ENCODE data around the gene BDKRB1. TPM values are rescaled to one million over a fixed set of nuclear protein-coding genes. Genes with fewer than 3 reads are reported as not detected.

The BDKRB1 gene
- total RNA-seq, 1 donor from 2014 or later, result not detected

DNA sequence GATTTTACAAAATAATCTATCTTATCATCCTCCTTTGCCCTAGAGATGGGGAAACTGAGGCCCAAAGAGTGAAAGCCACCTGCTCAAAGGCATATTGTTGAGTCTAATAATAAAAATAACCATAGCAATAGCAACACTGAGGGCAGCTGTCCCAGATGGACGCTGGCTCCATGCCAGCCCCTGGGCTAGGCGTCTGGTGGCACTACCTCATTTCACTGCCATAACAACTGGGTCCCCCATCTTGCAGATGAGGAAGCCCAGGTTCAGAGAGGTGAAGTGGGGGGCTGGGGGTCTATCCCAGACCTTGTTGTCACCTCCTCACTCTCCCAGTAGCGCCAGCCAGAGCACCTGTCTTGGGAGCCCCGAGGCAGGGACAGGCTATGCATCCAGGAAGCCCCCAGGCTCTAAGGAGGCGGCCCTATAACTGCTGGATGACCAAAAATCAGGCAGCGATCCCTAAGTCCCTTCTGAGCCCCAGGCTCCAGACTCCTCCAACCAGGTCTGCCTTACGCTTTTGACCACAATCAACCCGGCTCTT is 38.6 kb upstream of the BDKRB1 start:
- Mint-ChIP-seq H3K4me3 (no peak overlapping the region), H3K36me3 (ENCODE audit: low read depth) (no peaks in the 10 kb centered on the region), H3K27me3 (ENCODE audit: low read depth) (peaks cover 7% of the 10 kb centered on the region), H3K9me3 (no peaks in the 10 kb centered on the region), H3K27ac (ENCODE audit: unreplicated experiment) (no peak overlapping the region), H3K4me1 (no peaks in the 10 kb centered on the region)
- no peak for DNase-seq (ENCODE audit: low read depth, low spot score)
- TF ChIP-seq, protein P1, sequence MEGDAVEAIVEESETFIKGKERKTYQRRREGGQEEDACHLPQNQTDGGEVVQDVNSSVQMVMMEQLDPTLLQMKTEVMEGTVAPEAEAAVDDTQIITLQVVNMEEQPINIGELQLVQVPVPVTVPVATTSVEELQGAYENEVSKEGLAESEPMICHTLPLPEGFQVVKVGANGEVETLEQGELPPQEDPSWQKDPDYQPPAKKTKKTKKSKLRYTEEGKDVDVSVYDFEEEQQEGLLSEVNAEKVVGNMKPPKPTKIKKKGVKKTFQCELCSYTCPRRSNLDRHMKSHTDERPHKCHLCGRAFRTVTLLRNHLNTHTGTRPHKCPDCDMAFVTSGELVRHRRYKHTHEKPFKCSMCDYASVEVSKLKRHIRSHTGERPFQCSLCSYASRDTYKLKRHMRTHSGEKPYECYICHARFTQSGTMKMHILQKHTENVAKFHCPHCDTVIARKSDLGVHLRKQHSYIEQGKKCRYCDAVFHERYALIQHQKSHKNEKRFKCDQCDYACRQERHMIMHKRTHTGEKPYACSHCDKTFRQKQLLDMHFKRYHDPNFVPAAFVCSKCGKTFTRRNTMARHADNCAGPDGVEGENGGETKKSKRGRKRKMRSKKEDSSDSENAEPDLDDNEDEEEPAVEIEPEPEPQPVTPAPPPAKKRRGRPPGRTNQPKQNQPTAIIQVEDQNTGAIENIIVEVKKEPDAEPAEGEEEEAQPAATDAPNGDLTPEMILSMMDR (conservative IDR thresholded peaks at IDR 0.05), result no peak

DNA sequence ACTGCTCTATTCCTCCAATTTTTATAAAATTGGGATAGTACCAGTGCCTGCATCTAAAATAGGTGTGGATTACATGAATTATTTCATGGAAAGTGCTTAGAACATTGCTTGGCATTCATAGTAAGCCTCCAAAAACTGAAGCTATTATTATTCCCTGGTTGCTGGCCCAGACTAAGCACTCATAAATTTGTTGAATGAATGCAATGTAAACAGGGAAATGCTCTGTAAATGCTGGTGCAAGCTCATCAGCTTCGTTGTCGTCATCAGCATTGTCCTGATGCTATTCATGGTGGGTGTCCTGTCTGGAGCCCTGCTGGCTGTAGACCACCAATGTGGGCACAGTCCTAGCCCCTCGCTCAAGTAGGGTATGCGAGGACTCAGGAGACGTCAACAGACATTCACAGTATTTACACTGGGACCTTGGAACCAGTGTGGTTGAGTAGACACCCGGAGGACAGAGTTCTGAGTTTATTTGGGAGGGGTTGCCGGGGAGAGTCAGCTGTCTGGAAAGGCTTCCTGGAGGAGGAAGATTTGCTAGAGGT is 34.8 kb upstream of the BDKRB1 start:
- Mint-ChIP-seq H3K4me1 (no peaks in the 10 kb centered on the region), H3K27ac (ENCODE audit: unreplicated experiment) (no peak overlapping the region), H3K27me3 (ENCODE audit: low read depth) (no peaks in the 10 kb centered on the region), H3K9me3 (no peaks in the 10 kb centered on the region), H3K36me3 (ENCODE audit: low read depth) (no peaks in the 10 kb centered on the region), H3K4me3 (no peak overlapping the region)
- no peak for DNase-seq (ENCODE audit: low read depth, low spot score)
- TF ChIP-seq, protein P1 (conservative IDR thresholded peaks at IDR 0.05), result no peak

DNA sequence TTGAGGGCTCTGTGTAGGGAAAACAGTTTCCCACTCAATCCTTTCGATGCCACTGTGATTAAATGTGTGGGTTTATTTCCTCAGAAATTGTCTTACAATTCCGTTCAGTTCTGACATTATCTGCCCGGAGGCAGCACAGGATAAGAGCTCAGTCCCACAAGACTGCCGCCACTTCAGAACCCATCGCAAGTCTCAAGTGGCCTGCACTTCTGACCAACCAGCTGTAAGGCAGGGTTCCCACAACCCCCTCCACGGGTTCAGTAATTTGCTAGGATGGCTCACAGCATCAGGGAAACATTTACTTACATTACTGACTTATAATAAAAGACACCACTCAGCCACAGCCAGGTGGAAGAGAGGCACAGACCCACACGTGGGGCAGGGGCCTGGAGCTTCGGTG is 34.2 kb upstream of the BDKRB1 start:
- Mint-ChIP-seq H3K27ac (ENCODE audit: unreplicated experiment) (no peak overlapping the region), H3K9me3 (no peaks in the 10 kb centered on the region), H3K4me3 (no peak overlapping the region), H3K36me3 (ENCODE audit: low read depth) (no peaks in the 10 kb centered on the region), H3K27me3 (ENCODE audit: low read depth) (no peaks in the 10 kb centered on the region), H3K4me1 (no peaks in the 10 kb centered on the region)
- no peak for DNase-seq (ENCODE audit: low read depth, low spot score)
- TF ChIP-seq, protein P1 (conservative IDR thresholded peaks at IDR 0.05), result no peak

GRCh38 chr14:96224480-96225096 is 31.4 kb upstream of the BDKRB1 start:
- Mint-ChIP-seq H3K9me3 (peaks cover 2% of the 10 kb centered on the region), H3K27ac (ENCODE audit: unreplicated experiment) (no peak overlapping the region), H3K4me1 (no peaks in the 10 kb centered on the region), H3K4me3 (no peak overlapping the region), H3K27me3 (ENCODE audit: low read depth) (no peaks in the 10 kb centered on the region), H3K36me3 (ENCODE audit: low read depth) (no peaks in the 10 kb centered on the region)
- TF ChIP-seq, protein P1 (conservative IDR thresholded peaks at IDR 0.05), result no peak
- no peak for DNase-seq (ENCODE audit: low read depth, low spot score)

DNA sequence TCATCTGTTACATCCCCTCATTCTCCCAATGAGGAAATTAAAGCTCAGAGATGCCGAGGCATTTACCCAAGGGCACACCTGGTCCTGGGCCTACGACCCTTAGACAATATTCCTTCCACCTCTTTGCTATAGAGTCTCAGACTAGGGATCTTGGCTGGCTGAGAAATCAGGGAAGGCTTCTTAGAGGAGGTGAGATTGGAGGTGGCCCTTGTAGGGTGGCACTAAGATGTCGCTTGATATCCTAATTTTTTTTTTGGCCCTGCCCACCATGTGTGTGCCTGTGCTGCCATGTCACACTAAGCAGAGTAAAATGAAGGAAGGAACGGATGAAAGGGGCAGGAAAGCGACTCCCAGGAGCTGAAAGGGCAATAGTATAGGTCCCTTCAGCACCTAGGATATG is 30.8 kb upstream of the BDKRB1 start:
- no peak for DNase-seq (ENCODE audit: low read depth, low spot score)
- Mint-ChIP-seq H3K27me3 (ENCODE audit: low read depth) (no peaks in the 10 kb centered on the region), H3K27ac (ENCODE audit: unreplicated experiment) (no peak overlapping the region), H3K4me1 (no peaks in the 10 kb centered on the region), H3K9me3 (peaks cover 2% of the 10 kb centered on the region), H3K36me3 (ENCODE audit: low read depth) (no peaks in the 10 kb centered on the region), H3K4me3 (no peak overlapping the region)
- TF ChIP-seq, protein P1 (conservative IDR thresholded peaks at IDR 0.05), result no peak
